Stromal cell of bone marrow (primary cell): ENCODE data around the gene ITGA7.
"Not testable (repeated sequence)": the region's sequence is repeated elsewhere in the genome, so short reads cannot be mapped to it uniquely, and the experiment has no call there.

ENCODE experiments used
- DNase-seq: peaks from one replicate; pipeline ENCODE4 v3.0.0-alpha.2; 2012; ENCODE audit warnings: low read depth

The ITGA7 gene

DNA sequence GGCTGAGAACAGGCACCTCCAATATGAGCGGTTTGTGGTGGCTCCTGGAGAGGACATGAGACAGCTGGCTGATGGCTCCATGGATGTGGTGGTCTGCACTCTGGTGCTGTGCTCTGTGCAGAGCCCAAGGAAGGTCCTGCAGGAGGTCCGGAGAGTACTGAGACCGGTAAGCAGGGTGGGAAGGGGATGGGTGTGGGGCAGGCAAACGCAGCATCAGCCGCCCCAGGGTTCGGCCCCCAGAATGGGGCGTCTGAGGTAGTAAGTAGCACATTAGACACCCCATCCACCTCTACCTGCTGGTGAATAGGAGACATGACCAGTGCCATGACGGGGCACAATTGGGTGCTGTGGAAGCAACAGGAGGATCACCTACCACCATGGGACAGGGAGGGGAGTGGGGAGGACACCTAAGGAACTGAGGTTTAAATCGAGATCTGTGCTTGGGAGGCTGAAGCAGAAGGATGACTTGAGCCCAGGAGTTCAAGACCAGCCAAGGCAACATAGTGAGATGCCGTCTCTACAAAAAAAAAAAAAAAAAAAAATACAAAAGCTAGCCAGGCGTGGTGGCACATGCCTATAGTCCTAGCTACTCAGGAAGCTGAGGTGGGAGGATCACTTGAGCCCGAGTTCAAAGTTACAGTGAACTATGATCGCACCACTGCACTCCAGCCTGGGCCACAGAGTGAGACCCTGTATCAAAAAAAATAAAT lies 25.5 kb downstream of the ITGA7 start:
- DNase-seq = no peak

DNA sequence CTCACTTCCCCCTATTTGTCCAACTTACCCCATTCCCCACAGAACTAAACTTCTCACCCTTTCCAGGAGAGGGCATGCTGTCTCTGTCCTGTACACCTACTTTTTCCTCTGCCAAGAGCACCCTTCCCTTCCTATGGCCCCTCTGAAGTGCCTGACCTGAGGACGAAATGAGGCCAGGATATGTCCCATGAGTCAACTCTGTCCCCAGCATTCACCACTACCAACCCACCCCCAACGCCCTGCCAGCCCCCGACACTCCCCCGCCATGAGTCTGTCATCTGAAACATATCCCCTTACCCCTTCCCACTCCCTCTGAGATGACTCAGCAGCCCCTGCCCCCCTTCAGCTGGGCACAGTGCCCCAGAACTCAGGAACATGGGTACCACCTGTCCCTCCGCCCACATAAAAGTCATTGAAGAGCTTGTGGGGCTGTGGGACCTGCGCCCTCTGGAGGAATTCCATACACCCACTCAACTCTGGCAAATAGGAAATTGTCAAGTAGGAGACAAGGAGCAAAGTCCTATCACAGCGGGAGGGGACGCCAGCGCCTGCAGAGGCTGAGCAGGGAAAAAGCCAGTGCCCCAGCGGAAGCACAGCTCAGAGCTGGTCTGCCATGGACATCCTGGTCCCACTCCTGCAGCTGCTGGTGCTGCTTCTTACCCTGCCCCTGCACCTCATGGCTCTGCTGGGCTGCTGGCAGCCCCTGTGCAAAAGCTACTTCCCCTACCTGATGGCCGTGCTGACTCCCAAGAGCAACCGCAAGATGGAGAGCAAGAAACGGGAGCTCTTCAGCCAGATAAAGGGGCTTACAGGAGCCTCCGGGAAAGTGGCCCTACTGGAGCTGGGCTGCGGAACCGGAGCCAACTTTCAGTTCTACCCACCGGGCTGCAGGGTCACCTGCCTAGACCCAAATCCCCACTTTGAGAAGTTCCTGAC lies 26.3 kb downstream of the ITGA7 start:
- peak; percentile 28 for DNase-seq

DNA sequence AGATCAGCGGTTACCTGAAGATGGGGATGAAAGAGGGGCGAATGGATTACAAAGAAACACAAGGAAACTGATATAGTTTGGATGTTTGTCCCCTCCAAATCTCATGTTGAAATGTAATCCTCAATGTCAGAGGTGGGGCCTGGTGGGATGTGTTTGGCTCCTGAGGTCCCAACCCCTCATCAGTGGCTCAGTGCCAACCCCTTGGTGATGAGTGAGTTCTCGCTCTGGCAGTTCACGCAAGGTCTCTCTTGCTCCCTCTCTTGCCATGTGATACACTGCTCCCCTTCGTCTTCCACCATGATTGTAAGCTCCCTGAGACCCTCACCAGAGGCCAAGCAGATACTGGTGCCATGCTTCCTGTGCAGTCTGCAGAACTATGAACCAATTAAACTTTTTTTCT lies 28.0 kb downstream of the ITGA7 start:
- no peak for DNase-seq

DNA sequence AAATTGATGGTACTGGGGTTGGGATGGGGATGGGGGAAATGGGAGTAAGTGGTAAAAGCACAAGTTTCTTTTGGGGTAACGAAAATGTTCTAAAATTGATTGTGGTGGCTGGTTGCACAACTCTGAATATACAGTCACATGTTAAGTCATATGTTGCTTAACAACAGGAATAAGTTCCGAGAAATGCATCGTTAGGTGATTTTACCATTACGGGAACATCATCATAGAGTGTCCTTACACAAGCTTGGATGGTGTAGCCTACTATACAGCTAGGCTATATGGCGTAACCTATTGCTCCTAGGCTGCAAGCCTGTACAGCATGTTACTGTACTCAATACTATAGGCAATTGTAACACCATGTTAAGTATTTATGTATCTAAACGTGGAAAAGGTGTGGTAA lies 31.0 kb downstream of the ITGA7 start:
- DNase-seq = no peak

DNA sequence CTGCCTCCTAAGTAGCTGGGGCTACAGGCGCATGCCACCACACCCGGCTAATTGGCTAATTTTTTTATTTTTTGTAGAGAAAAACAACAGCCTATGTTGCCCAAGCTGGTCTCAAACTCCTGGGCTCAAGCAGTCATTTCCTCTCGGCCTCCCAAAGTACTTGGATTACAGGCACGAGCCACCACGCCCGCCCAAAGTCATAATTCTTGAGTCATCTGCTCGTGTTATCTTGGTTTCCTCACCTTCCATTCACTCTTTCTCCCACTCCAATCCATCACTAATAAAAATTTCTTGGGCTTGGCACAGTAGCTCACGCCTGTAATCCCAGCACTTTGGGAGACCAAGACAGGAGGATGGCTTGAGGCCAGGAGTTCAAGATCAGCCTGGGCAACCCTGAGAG lies 32.0 kb downstream of the ITGA7 start:
- no peak for DNase-seq

DNA sequence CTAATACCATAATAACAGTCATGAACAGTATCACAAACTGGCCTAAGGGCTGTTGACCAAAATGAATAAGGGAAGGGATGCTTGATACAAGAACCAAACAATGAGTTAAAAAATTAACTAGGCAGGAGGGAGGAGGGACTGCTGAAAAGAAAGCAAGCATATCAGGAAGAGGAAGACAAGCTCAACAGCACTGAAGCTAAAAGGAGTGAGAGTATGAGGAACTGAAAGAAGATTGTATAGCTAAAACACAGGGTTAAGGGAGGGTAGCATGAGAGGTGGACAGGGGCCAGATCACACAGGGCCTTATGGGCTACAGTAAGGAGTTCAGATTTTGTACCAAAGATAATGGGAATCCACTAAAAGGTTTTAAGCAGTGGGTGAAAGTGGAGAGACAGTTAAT lies 34.1 kb downstream of the ITGA7 start:
- DNase-seq = no peak

DNA sequence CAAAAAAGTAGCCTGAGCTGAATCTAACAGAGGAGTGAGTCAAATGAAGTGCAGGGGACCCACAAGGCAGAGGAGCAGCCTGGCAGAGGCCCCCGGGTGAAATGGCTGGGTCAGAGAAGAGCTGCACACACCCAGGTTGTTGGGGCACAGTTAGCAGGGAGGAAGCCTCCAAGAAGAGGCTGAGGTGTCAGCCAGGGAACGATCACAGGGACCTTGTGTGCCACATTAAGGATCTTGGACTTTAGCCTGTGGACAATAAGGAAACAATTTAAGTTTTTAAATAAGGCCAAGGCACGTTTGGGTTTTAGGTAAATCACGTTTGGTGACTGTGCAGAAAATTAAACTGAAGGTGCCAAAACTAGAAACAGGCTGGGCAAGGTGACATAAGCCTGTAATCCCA lies 36.0 kb downstream of the ITGA7 start:
- no peak for DNase-seq

DNA sequence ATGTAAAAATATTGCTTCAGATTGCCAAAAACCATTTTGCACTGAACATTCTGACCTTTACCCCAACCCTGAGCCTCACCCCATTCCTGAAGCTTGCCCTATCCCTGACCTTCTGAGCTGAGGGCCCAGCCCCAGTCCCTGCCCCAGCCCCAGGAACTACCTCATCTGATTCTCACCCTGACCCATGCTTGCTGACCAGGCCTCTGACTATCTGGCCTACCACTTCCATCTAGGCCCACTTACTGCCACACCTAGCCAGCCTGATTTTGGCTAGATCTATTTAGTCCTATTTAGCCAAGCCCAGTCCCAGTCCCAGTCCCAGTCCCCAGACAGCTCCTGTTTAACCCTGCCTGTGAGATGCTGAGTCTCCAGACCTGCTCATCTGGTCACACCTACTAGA lies 37.4 kb downstream of the ITGA7 start:
- no peak for DNase-seq

DNA sequence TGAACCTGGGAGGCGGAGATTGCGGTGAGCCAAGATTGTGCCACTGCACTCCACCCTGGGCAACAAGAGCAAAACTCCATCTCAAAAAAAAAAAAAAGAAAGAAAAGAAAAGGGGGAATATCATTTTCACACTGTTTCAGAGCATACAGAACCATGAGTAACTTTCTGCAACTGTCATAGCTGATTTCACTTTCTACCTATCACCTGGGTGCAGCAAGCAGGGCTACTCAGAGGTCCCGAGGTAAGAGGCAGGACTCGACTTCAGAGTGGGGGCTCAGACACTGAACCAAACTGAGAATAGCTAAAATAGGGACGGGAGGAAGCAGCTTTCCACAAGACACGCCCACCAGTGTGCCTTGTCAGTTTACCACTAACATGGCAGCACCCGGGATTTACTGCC lies 41.2 kb downstream of the ITGA7 start:
- DNase-seq = no peak

DNA sequence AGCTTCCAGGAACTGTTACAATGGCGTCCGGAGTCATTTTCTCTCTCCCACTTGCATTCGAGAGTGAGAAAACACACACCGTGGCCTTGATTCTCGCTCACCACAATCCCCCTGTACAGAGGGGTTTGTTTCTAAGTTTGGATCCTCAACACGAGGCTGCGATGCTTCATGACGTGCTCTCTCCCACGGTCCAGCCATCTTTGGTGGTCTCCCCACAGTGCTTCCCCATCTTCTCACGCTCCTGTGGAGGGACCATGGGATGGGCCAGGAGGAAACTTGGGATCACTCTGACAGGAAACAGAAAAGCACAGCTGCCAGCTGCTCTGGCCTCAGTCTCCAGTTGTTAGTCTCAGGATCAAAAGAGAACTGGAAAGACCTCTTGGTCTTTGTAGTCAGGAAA lies 42.9 kb downstream of the ITGA7 start:
- DNase-seq = no peak

DNA sequence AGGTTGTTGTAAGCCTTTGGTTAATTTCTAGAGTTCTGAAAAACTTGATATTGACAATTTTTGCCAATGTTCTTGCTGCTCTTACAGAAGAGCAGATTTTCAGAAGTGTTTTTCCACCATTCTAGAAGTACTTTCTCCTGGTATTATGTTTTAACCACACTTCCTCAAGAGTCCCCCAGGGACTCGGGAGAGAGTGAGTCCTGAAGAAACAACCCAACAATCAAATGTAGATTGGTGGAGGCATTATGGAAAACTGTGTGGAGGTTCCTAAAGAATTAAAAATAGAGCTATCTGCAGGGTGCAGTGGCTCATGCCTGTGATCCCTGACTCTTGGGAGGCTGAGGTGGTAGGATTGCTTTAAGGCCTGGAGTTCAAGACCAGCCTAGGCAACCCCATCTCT lies 44.3 kb downstream of the ITGA7 start:
- peak; percentile 53 for DNase-seq

DNA sequence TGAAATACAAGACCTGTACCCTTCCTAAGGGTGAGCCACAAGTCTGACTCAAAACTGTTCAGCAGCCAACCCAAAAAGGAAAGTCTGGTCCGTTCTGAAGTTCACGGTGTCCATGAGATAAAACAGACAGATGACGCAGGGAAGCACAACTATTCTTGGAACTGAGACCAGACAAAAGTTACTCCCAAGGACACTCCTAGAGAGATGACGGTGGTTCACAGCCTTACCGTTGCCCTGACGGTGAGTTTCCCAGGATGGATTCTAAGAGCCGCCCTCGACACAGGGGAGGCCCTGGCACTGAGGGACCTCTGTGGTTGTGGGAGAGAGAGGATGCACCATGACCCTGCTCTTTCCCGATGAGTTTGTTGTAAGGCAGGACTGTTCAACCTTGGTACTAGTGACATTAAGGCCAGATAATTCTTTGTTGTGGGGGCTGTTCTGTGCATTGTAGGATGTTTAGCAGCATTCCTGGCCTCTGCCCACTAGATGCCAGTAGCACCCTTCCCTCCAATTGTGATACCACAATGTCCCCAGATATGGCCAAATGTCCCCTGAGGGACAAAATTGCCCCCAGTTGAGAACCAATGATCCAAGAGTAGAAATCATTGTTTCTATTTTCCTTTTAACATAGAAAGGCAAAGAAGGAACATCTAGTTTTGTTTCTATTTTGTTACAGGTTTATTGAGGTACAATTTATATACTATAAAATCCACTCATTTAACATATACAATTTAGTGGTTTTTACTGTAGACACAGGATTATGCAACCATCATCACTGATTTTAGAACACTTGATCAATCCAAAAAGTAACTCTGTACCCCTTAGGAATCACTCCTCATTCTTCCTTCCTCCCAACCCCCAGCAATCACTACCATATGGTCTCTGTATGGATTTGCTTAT lies 48.0 kb downstream of the ITGA7 start:
- peak; percentile 18 for DNase-seq

DNA sequence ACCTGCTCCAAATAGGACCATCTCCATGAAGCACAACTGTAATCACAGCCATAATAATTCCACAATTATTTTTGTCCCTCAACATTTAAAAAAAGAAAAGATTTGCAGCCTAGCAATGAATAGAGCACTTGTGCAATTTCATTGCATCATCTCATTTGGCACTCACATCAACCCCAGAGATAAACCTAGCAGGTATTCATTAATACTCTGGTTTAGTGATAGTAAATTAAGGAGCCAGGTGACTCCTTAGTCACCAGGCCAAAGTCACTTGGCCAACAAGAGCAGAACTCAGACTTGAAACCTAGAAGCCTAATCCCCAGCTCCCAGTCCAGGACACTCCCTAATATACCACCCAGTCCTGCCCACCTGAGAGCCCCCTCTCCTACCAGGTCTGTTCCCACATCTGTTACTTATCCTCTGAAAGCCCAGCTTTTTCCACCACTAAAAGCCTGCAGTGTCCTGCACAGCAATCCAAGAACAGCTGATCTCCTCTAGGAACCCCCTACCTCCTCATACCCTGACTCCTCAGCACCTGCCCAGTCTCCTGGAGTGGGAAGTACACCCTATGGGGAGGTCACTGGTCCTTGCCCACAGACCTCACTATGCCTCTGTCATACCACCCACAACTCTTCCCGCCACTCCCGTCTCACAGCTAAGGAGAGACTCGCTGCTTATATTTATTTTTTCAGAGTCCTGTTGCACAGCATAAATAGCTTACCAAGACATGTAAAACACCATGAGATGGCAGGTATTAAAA lies 48.9 kb downstream of the ITGA7 start:
- DNase-seq = no peak

DNA sequence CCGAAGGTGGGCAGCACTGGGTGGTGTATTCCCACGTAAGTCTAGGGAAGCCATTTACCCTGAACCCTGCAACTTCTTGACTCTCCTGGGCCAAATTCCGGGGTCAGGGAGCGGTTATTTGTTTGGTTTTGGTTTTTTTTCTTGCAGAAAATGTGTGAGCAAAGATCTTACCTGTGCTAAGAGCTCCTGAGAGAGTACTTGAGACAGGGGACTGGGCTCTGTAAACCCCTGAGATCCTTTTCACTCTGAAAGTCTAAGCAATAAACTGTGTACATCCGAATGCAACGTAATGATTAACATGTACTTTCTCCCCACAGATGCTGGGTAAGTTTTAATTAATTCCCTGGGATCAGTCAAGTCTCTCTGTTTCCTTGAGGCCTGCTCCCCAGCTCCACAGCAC lies 49.5 kb downstream of the ITGA7 start:
- DNase-seq = no peak

DNA sequence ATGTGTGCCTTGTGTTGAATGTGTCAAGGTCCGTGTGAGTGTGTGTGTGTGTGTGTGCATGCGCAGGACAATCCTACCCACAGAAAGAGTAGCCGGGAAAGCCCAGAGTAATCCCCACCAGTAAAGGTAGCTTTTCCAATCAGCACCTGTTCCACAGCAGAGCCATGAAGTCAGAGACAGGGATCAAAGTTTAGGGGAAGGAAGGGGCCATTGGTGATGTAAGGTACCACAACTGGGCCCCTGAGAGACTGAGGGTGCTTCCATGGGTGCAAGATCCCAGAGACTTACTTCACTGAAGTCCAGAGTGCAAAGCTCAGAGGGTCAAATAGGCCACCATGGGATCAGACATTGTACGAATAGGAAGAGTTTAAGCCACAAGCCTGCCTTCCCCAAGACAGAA lies 50.5 kb downstream of the ITGA7 start:
- DNase-seq = no peak

DNA sequence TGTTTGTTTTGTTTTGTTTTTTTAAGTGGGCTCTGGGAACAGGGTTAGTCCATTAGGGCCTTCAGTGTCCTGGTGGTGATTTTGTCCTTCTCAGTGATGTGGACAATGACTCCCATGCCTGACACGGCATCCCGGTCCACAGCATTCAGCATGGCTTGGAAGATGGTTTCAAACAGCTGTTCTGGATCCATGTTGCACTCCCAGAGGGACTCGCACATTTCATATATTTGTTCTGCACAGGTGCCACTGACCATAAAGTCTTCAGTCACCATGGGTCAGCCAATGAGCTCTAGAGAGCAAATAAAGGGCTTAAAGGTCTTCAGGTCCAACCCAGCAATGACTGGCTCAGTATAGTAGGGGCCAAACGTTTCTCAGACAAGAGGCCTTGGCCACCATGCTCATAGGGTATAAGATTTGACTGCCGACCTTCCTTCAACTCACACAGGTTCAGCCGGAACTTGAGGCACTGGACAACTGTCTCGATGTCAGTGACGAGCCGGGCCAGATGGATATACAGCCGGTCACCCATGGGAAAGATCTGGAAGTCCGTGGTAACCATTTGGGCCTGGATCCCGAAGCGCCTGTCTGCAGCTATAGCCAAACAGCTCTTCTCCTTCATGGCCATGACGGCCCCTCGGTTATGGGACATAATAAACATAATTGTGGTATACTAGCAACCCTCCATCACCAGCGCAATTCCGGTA lies 53.0 kb downstream of the ITGA7 start:
- DNase-seq = no peak

DNA sequence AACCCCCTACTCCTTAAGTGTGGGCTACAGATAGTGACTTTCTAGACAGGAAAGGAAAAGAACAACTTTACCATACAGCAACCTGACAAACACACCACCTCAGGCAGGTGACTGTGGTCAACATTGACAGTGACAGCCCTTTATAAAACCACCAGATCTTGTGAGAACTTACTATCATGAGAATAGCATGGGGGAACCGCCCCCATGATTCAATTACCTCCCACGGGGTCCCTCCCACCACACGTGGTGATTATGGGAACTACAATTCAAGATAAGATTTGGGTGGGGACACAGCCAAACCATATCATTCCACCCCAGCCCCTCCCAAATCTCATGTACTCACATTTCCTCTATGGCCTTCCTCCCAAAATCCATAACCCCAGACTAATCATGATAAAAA lies 54.7 kb downstream of the ITGA7 start:
- no peak for DNase-seq

DNA sequence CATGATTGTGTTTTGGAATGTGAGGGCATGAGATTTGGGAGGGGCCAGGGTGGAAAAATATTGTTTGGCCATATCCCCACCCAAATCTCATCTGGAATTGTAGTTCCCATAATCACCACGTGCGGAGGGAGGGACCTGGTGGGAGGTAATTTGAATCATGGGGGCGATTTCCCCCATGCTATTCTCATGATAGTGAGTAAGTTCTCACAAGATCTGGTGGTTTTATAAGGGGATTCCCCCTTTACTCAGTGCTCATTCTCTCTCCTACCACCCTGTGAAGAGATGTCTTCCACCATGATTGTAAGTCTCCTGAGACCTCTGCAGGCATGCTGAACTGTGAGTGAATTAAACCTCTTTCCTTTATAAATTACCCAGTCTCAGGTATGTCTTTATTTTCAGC lies 55.4 kb downstream of the ITGA7 start:
- DNase-seq = no peak

DNA sequence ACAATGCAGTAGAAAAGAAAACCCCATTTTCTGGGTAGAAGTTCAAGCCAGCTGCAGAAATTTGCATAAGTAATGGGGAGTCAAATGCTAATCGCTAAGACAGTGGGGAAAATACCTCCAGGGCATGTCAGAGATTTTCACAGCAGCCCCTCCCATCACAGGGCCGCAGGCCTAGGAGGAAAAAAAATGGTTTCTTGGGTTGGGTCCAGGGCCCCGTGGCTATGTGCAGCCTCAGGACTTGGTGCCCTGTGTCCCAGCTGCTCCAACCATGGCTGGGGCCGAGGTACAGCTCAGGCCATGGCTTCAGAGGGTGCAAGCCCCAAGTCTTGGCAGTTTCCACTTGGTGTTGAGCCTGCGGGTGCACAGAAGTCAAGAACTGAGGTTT lies 56.4 kb downstream of the ITGA7 start:
- no peak for DNase-seq

DNA sequence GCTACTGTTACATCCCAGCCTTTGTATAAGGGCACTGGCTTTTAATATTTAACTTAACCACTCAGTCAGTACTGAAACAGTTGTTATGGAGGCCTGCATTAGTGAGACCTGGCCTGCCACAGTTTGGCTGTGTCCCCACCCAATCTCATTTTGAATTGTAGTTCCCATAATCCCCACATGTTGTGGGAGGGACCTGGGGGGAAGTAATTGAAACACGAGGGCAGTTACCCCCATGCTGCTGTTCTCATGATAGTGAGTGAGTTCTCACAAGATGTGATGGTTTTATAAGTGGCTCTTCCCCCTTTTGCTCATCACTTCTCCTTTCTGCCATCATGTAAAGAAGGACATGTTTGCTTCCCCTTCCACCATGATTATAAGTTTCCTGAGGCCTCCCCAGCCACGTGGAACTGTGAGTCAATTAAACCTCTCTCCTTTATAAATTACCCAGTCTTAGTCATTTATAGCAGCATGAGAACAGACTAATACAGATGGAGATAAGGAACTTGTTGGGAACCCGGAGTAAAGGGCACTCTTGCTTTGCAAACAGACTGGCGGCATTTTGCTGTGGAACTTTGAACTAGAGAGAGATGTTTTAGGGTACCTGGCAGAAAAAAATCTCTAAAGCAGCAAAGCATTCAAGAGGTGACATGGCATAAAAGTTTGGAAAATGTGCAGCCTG lies 56.9 kb downstream of the ITGA7 start:
- not testable (repeated sequence) for DNase-seq

DNA sequence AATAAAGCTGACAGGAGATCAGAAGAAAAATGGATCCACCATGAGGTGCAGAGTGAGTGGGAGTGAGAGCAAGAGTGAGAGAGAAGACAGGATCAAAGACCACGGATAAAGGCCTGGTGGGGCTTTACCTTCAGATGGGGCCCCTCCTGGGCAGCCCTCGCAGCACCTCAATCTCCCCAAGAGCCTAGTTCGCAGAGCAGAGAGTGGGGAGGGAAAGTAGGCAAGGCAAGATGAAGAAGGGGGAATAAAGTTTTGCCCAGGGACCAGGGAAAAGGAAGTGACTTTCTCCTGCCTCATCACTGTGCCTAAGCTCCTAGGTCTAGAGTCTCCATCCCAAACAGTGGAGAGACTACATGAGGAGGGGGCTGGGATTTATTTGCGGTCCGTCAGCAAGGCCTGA lies 60.7 kb downstream of the ITGA7 start:
- no peak for DNase-seq
